Measurements from ENCODE around the gene RPRD1B. TPM values are rescaled to one million over a fixed set of nuclear protein-coding genes. Genes with fewer than 3 reads are reported as not detected.
"Not testable (repeated sequence)": the region's sequence is repeated elsewhere in the genome, so short reads cannot be mapped to it uniquely, and the experiment has no call there.

The RPRD1B gene
- total and polyA plus RNA-seq, 2 donors (not counting 3 experiments of a cell fraction or from before 2014, with no cell fraction given): 13.0 to 29.3 TPM

- dilution Hi-C loops (cut with MboI; ENCODE audit: extremely low pct_ligation_motif_present, low sequenced_read_pairs): no loop called here
- POLR2A ChIA-PET: interaction anchor here (1.2 kb wide), 1 partner anchor 11 kb away, joined by 7 read pairs; no protein-coding TSS in a partner anchor
- DNase-seq (ENCODE audit: low read depth, low spot score): peak; percentile 90
Measured at GRCh38 chr20:38098952-38099351, 65.4 kb downstream of the RPRD1B start.

GRCh38 chr20:38102206-38102605, 68.7 kb downstream of the RPRD1B start:
- H3K27ac ChIP-seq (ENCODE audit: insufficient read depth, low read depth, low read length); FAIRE-seq; H2AFZ ChIP-seq (ENCODE audit: low read depth, low read length); H3K9me1 ChIP-seq (replicated peaks; ENCODE audit: control insufficient read depth, extremely low read depth, insufficient read depth, low read length); POLR2A ChIA-PET; H3K4me2 ChIP-seq (ENCODE audit: insufficient read depth, low read length); H3K36me3 ChIP-seq (ENCODE audit: control insufficient read depth in 2 of 2, extremely low read depth in 1 of 2, insufficient read depth in 2 of 2, low read length in 2 of 2); H3K9ac ChIP-seq (replicated peaks; ENCODE audit: extremely low read depth, insufficient read depth, low read length); dilution Hi-C loops (cut with MboI; ENCODE audit: extremely low pct_ligation_motif_present, low sequenced_read_pairs); H3K79me2 ChIP-seq (ENCODE audit: control insufficient read depth, insufficient read depth, low read length); H4K20me1 ChIP-seq (replicated peaks; ENCODE audit: control insufficient read depth, extremely low read depth, insufficient read depth, low read length); H3K4me3 ChIP-seq (replicated peaks in 1 of 3; ENCODE audit: insufficient read depth in 1 of 3, low read depth in 1 of 3, low read length in 3 of 3); DNase-seq (ENCODE audit: low read depth, low spot score); intact Hi-C loops (cut with micrococcal nuclease); H3K27me3 ChIP-seq (ENCODE audit: control insufficient read depth in 2 of 2, insufficient read depth in 2 of 2, low read length in 2 of 2); BruUV-seq (replicated peaks); H3K9me3 ChIP-seq (replicated peaks; ENCODE audit: control insufficient read depth, insufficient read depth, low read length): not testable (repeated sequence)
- CTCF ChIA-PET: interaction anchor here (1.3 kb wide), 1 partner anchor 19 kb away, joined by 3 read pairs; no protein-coding TSS in a partner anchor
- H3K4me1 ChIP-seq (ENCODE audit: control insufficient read depth, extremely low read depth, insufficient read depth, low read length): peaks cover 21% of the 10 kb centered on the region

More at GRCh38 chr20:38098952-38099351, 65.4 kb downstream of the RPRD1B start:
- intact Hi-C loops (cut with micrococcal nuclease): no loop called here
- Histone ChIP-seq H2AFZ (ENCODE audit: low read depth, low read length) (no peak overlapping the region), H3K4me2 (ENCODE audit: insufficient read depth, low read length) (peak overlapping the region; percentile 18), H3K79me2 (ENCODE audit: control insufficient read depth, insufficient read depth, low read length) (no peaks in the 10 kb centered on the region), H3K9me3 (replicated peaks; ENCODE audit: control insufficient read depth, insufficient read depth, low read length) (no peaks in the 10 kb centered on the region), H3K4me3 (replicated peaks in 1 of 3; ENCODE audit: insufficient read depth in 1 of 3, low read depth in 1 of 3, low read length in 3 of 3) (no peak overlapping the region), H3K27ac (ENCODE audit: insufficient read depth, low read depth, low read length) (peak overlapping the region; percentile 22), H3K4me1 (ENCODE audit: control insufficient read depth, extremely low read depth, insufficient read depth, low read length) (peaks cover 34% of the 10 kb centered on the region), H3K27me3 (ENCODE audit: control insufficient read depth in 2 of 2, insufficient read depth in 2 of 2, low read length in 2 of 2) (no peaks in the 10 kb centered on the region), H3K36me3 (ENCODE audit: control insufficient read depth in 2 of 2, extremely low read depth in 1 of 2, insufficient read depth in 2 of 2, low read length in 2 of 2) (no peaks in the 10 kb centered on the region), H4K20me1 (replicated peaks; ENCODE audit: control insufficient read depth, extremely low read depth, insufficient read depth, low read length) (no peaks in the 10 kb centered on the region), H3K9ac (replicated peaks; ENCODE audit: extremely low read depth, insufficient read depth, low read length) (no peak overlapping the region), H3K9me1 (replicated peaks; ENCODE audit: control insufficient read depth, extremely low read depth, insufficient read depth, low read length) (no peaks in the 10 kb centered on the region)
- TF ChIP-seq EZH2 (IDR thresholded peaks at IDR 0.05; ENCODE audit: borderline replicate concordance, low read depth, low read length, severe bottlenecking): no peak
- TF ChIP-seq, protein P1, sequence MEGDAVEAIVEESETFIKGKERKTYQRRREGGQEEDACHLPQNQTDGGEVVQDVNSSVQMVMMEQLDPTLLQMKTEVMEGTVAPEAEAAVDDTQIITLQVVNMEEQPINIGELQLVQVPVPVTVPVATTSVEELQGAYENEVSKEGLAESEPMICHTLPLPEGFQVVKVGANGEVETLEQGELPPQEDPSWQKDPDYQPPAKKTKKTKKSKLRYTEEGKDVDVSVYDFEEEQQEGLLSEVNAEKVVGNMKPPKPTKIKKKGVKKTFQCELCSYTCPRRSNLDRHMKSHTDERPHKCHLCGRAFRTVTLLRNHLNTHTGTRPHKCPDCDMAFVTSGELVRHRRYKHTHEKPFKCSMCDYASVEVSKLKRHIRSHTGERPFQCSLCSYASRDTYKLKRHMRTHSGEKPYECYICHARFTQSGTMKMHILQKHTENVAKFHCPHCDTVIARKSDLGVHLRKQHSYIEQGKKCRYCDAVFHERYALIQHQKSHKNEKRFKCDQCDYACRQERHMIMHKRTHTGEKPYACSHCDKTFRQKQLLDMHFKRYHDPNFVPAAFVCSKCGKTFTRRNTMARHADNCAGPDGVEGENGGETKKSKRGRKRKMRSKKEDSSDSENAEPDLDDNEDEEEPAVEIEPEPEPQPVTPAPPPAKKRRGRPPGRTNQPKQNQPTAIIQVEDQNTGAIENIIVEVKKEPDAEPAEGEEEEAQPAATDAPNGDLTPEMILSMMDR (IDR thresholded peaks at IDR 0.05; ENCODE audit: extremely low read depth in 1 of 2, insufficient read depth in 1 of 2, low read depth in 1 of 2, low read length in 2 of 2): no peak
- peak; percentile 56 for TF ChIP-seq POLR2AphosphoS5 (IDR thresholded peaks at IDR 0.05; ENCODE audit: insufficient read depth, low read depth, low read length)
- peak; percentile 74 for TF ChIP-seq POLR2A (IDR thresholded peaks at IDR 0.05; ENCODE audit: low read depth, low read length)
- peak; percentile 94 for TF ChIP-seq GATA2 (IDR thresholded peaks at IDR 0.05; ENCODE audit: insufficient read depth, insufficient read length, low read depth, low read length)
- peak; percentile 77 for TF ChIP-seq FOS (IDR thresholded peaks at IDR 0.05; ENCODE audit: borderline replicate concordance, insufficient read depth, low read length)
- TF ChIP-seq, protein P2, sequence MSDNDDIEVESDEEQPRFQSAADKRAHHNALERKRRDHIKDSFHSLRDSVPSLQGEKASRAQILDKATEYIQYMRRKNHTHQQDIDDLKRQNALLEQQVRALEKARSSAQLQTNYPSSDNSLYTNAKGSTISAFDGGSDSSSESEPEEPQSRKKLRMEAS (IDR thresholded peaks at IDR 0.05; ENCODE audit: insufficient read depth, insufficient read length): no peak
- no peak for TF ChIP-seq JUN (IDR thresholded peaks at IDR 0.05; ENCODE audit: borderline replicate concordance, insufficient read depth, insufficient read length, low read depth)
- no peak for TF ChIP-seq MYC (IDR thresholded peaks at IDR 0.05; ENCODE audit: low read depth, low read length)
- CTCF ChIA-PET: interaction anchor here (0.8 to 3.0 kb wide), 9 partner anchors 8 to 67 kb away, joined by 3 to 23 read pairs (median 4); no protein-coding TSS in a partner anchor
- BruUV-seq (replicated peaks): no TSS peak
- FAIRE-seq: peak; percentile 75
